Endothelial cell of umbilical vein (primary cell): Measurements from ENCODE around the gene RAB36.

Experiments
- EZH2 ChIP-seq: IDR thresholded peaks from 2 replicates; pipeline ENCODE4 v1.6.1; 2012; ENCODE audit warnings: borderline replicate concordance, low read depth, mild to moderate bottlenecking, moderate library complexity, low read length, inconsistent platforms; ENCODE audit not compliant: severe bottlenecking
- POLR2AphosphoS5 ChIP-seq: IDR thresholded peaks from 2 replicates; pipeline ENCODE4 v1.6.1; 2012; ENCODE audit warnings: low read depth, mild to moderate bottlenecking, control low read depth, low read length, moderate library complexity; ENCODE audit not compliant: insufficient read depth
- TF ChIP-seq, protein P1 (sequence below): IDR thresholded peaks from 2 replicates; pipeline ENCODE4 v1.6.1; 2011; ENCODE audit not compliant: insufficient read depth, insufficient read length
- TF ChIP-seq, protein P2 (sequence below), 2 donors: IDR thresholded peaks; 1 replicate in 1 of 2; 2 replicates in 1 of 2; pipeline ENCODE4 v1.5.1; 2011; ENCODE audit warnings: low read length in 2 of 2, mild to moderate bottlenecking in 2 of 2, moderate library complexity in 2 of 2, control low read depth in 1 of 2, inconsistent platforms in 1 of 2, low read depth in 1 of 2; ENCODE audit not compliant: insufficient read depth in 1 of 2; ENCODE audit errors: extremely low read depth in 1 of 2

DNA sequence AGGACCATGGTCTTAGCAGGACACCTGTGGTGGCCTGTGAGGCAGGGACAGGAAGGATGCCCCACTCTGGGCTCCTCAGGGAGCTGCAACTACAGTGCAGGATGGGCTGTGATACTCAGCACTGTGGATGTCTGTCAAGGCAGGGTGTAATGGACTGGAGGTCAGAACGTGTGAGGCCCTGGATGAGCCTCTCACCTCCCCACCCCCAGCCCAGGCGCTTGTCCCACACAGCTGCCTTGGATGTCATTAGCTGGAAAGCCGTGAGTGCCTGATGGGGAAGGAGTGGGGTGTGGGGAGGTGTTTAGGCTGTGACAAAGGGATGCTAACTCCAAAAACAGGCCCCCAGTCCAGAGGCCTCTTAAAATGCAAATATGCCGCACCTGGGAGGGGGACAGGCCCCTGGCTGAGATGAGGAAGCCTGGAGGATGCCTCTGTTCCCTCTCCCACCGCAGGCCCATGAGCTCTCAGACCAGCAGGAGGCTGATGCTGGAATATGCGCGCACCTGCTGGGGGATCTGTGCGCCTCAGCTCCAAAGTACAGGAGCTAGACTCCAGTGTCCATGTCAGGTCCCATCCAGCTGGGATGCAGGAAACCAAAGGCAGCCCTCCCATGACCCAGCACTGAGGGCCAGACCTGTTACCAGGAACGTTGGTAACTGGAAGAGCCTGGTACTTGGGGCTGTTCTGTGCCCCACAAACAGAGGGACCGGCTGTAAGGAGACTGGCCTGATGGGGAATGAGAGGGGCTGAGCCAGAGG, 28.6 kb upstream of the RAB36 start:
- TF ChIP-seq POLR2AphosphoS5, result no peak
- TF ChIP-seq, protein P1, sequence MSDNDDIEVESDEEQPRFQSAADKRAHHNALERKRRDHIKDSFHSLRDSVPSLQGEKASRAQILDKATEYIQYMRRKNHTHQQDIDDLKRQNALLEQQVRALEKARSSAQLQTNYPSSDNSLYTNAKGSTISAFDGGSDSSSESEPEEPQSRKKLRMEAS, result no peak
- TF ChIP-seq, protein P2, sequence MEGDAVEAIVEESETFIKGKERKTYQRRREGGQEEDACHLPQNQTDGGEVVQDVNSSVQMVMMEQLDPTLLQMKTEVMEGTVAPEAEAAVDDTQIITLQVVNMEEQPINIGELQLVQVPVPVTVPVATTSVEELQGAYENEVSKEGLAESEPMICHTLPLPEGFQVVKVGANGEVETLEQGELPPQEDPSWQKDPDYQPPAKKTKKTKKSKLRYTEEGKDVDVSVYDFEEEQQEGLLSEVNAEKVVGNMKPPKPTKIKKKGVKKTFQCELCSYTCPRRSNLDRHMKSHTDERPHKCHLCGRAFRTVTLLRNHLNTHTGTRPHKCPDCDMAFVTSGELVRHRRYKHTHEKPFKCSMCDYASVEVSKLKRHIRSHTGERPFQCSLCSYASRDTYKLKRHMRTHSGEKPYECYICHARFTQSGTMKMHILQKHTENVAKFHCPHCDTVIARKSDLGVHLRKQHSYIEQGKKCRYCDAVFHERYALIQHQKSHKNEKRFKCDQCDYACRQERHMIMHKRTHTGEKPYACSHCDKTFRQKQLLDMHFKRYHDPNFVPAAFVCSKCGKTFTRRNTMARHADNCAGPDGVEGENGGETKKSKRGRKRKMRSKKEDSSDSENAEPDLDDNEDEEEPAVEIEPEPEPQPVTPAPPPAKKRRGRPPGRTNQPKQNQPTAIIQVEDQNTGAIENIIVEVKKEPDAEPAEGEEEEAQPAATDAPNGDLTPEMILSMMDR (IDR thresholded peaks at IDR 0.05; ENCODE audit: extremely low read depth in 1 of 2, insufficient read depth in 1 of 2, low read depth in 1 of 2, low read length in 2 of 2), result no peak
- no peak for TF ChIP-seq EZH2
